HG03521 (cell line): ENCODE results near the gene NDUFS8.

Experiments
- ATAC-seq: cut with Tn5 transposase; IDR thresholded peaks from one replicate; pipeline ENCODE4 v1.9.1; 2021; ENCODE audit warnings: mild to moderate bottlenecking, moderate library complexity; ENCODE audit not compliant: unreplicated experiment

The NDUFS8 gene

DNA sequence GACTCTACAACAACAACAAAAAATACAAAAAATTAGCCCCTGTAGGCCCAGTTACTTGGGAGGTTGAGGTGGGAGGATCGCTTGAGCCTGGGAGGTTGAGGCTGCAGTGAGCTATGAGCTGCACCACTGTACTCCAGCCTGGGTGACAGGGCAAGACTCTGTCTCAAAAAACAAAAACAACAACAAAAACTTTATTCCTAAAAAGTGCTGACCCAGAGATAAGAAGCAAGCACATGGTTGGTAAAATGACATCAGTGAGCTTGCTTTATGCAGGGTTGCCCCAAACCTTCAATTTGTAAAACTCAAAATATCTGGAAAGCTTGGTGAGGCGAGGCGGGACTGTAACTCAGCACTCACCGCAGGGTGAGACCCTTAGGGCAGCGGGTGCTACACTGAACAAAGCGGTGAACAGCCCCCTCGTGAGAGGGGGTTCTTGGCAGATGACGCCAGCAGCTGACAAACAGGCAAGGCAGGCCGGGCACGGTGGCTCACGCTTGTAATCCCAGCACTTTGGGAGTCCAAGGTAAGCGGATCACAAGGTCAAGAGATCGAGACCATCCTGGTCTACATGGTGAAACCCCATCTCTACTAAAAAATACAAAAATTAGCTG, 4.9 kb downstream of the NDUFS8 start:
- ATAC-seq, result no peak

DNA sequence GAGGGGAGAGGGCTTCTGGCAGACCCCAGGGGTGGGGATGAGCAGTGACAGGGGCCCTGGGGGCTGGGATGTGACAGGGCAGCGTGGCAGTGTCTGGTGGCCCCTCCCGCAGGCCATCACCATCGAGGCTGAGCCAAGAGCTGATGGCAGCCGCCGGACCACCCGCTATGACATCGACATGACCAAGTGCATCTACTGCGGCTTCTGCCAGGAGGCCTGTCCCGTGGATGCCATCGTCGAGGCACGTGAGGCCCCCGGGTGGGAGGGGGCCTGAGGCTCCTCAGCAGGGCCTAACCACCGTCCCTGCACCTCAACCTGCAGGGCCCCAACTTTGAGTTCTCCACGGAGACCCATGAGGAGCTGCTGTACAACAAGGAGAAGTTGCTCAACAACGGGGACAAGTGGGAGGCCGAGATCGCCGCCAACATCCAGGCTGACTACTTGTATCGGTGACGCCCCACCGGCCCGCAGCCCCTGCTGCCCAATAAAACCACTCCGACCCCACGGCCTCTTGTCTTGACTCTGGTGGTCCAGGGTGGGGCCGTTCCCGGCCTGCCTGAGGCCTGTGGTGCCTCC, 5.7 kb downstream of the NDUFS8 start:
- ATAC-seq, result no peak

DNA sequence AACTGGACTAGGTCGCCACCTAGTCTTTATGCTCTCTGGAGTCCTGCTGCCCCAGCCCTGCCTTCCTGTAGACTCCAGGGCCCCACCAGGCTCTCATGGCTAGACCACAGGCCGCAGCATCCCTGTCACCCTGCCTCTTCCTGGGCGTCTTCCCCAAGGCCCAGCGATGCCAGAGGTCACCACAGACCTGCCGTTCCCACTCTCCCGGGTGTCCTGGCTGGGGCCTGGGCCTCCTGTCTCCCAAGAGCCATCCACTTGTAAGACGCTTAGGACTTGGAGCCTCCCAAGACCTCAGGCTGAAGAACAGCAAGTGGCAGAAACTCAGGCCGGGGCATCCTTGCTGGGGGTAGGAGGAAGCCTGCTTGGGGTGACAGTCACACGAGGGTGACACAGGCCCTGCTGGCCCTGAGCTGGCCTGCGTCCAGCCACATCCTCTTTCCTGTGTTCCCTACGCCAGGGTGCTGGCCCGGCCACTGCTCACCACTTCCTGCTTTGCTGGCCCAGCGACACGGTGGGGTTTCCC, 6.3 kb downstream of the NDUFS8 start:
- ATAC-seq, result no peak

DNA sequence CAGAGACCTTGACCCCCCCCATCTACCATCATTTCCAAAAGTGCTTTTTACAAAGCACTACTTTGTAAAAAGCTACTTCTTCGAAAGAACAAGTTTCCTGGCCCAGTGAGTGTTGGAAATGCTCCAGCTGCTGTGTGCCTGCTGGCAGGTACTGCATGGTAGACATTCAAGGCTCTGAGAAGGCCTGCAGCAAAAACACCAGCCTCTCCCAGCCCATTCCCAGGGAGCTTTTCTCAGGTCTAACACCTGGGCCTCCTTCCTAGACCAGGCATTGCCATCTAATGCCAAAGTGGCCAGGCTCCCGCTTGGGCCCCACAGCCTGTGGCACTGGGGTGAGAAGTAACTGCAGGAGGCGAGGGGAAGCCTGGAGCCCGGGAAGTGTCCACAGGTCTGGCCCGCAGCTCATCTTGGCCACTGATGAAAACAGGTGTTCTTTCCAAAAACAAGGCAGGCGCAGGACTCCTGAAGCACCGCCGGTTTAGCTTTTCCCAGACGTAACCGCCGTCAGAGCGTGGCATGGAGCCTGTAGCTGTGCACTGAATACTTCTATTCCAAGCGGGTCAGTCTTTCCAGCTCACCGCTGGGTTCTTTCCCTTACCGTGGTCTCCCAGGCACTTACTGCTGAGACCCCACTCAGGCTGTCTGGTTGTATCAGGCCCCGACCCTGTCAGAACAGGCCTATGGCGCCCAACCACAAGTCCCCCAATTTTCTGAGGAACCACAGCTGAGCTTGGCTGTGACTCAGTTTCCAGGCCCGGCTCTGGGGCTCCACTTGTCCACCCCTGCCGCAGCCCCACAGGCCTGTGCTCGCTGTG, 7.1 kb downstream of the NDUFS8 start:
- ATAC-seq, result no peak

DNA sequence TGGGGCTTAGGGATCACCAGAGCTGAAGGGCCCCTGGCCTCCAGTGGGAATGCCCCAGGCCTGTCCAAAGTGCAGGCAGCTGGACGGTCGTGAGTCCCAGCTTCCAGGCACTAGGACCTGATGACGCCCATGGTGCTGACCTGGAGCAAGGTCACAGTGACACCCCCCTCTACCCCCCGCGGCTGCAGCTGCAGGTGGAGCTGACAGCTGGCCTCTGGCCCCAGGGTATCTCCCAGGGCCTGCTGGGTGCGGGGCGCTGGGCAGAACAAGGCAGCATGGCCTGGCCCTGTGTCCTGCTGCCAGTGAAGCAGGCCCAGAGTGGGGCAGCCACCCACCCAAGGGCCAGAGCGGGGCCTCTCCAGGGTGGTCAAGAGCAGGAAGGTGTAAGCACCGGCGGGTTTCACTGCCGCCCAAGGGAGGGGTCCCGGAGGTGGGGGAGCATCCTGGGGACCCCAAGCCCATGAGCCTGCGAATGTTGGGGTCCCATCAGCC, 7.8 kb downstream of the NDUFS8 start:
- no peak for ATAC-seq

DNA sequence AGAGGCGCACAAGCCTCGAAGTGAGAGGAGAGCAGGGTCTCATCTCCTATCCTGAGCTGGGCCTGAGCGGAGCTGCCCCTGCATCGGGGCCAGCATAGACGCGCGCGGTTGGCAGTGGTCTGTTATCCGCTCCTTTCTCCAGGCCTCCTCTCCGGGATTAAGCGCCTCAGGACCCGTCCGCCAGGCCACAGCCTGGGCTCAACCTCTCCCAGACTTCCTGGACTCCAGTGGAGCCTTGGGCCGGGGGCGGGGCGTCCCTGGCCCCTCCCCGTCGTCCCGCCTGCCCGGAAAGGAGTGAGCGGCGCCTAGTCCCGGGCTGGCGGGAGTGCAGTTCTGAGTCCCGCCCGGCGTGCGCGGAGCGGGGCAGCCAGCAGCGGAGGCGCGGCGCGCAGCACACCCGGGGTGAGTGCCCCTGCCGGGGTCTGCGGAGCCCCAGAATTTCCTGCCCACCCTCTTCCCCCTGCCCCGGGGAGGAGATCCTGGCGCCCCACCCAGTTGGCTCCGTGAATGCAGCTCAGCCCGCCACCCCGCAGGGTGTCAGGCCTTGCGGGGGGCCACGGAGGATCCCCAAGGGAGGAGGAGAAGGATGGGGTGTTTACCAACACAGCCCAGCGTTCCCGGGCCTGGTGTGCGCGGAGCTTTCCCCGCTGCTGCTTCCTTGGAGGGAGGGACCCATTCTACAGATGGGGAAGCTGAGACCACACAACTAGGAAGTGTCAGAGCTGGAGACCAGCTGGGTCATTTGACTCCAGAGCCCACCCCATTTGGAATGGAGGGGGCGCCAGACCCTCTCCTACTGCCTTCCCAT, 8.4 kb downstream of the NDUFS8 start, which contains the start of gene TCIRG1:
Gene TCIRG1, plus strand, starts transcription at position 308 of the 808 bp plus-strand sequence. CDS start 2,247 bp downstream, outside the sequence.
- ATAC-seq, result peak; percentile 41

DNA sequence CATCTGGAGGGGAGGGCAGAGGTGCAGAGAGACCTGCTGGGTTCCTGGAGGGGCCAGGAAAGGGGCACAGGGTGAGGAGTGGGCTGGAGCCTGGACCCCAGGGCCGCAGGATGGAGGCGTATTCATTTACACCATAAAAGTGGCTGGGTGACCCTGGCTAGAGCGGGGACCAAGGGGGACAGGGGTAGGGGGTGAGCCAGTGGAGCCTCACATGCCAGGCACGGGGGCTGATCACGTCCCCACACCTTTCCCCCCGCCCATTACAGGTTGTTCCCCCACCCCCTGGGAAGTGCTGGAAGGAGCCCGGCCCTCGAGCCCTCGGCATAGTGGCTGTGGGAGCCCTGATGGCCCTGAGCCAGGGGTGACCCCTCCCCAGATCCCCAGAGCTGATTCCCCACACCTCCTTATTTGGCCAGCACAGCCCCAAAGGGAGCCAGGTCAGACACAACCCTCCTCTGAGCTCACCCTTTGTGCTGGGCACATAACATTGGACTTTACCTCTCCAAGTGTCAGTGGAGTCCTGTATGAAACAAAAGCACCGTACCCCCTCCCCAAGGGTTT, 9.1 kb downstream of the NDUFS8 start:
- no peak for ATAC-seq

DNA sequence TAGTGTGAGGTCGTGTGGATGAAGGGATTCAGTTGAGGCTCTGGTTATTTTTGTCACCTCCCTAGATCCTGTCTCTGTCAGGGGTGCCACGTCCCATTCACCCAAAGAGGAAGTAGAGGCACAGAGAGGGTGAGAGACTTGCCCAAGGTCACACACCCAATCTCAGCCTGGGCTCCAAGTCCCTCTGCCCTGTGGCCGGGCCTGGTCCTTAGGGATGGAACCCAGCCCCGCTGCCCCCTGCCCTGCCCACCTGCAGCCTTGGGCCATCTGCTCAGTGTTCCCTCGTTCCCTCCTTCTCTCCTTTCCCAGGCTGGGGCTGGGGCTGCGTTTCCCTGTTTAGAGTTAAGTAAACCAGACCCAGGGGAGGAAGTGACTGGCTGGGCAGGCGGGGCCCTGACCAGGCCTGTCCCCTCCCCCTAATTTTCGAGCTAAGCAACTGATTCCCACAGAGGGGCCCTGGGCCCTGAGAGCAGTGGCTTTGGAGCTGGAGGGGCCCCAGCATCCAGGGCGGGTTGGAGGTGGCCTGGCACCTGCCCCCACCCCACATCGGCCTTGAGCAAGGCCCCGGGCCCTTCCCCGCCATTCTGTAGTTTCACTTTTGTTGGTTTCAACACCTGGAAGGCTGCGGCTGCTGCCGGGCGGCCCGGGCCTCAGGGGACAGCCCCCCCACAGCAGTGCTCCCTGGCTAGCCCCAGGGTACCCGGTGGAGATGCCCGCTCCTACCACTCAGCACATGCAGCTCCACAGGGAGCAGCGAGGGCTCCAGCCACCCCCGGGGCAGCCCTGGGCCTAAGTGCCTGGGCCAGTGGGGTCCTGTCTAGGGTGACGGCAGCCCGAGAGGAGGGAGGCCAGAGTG, 9.8 kb downstream of the NDUFS8 start:
- no peak for ATAC-seq

DNA sequence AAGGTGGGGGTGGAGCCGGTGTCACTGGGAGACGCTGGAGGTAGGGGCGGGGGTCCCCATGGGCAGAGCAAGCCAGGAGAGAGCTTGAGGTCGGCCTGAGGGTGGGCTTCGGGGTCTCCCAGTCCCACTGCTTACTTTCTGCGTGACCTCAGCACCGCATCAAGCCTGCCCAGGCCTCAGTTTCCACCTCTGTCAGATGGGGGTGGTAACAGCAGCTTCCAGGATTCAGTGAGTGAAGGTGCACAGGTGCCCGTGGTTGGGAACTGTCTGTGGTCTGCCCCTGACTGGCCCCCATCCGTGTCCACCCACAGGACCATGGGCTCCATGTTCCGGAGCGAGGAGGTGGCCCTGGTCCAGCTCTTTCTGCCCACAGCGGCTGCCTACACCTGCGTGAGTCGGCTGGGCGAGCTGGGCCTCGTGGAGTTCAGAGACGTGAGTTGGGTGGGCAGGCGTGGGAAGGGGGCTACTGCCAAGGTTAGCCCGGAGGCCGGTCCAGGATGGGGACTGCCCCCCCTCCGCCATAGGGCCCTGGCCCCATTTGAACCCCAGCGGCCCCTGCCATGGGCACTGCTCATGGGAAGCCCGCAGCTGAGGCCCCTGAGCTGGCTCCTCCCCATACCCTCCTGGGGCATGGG, 10.6 kb downstream of the NDUFS8 start:
- ATAC-seq, result no peak

DNA sequence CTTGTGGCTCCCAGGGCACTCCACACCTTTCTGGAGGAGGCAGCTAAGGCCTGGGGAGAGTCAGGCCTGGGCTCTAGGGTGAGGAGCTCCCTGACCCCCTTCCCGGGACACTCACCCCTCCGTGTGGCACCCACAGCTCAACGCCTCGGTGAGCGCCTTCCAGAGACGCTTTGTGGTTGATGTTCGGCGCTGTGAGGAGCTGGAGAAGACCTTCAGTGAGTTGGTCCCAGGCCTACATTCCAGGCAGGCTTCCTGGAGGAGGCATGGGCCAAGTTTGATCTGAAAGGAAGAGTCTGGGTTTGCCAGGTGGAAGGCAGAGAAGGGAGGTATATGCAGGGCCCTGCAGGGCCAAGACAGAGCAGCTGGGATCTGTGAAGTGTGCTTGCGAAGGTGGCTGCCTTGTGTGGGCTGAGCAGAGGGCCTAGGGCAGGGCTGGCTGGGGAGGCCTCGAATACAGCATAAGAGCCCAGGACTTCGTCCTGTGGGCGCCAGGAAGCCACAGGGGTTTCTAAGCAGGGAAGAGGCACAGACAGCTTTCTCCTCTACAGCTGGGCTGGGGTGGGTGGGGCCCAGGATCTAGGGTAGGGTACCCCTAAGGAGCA, 11.2 kb downstream of the NDUFS8 start:
- ATAC-seq, result no peak

DNA sequence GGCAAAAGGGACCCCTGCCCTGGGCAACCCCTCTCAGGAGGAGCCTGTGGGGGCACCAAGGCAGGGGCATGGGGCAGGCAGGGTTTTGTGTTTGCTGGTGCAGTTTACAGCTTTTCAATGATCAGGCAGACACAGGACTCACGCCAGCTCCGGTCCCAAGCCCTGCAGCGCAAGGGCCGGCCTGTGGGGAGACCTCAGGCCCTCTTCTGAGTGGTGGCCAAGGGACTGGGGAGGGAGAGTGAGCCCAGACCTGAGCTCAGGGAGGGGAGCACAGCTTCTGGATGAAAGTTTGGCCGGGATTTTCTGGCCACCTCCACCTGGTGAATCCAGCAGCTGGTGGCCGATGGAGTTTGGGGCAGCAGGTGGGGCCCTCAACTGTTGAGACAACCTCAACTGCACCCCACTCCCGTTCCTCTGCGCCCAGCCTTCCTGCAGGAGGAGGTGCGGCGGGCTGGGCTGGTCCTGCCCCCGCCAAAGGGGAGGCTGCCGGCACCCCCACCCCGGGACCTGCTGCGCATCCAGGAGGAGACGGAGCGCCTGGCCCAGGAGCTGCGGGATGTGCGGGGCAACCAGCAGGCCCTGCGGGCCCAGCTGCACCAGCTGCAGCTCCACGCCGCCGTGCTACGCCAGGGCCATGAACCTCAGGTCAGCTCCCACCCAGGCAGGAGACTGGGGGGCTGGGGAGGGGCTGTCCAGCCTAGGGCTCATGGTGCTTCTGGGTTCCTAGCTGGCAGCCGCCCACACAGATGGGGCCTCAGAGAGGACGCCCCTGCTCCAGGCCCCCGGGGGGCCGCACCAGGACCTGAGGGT, 11.9 kb downstream of the NDUFS8 start:
- ATAC-seq, result no peak

DNA sequence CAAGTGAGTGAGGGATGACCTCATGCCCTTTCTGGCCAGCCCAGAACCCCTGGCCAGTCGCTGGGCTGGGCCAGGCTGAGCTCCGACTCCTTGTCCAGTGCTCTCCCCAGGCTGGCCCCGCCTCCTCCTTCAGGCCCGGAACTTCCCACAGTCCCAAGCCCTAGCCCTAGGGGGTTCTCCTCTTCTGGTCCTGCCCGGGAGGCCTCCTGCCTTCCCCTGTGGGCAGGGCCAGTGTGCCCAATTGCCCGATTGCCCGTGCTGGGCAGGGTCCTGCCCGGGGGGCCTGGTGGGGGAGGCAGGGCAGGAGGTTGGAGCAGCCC, 12.5 kb downstream of the NDUFS8 start:
- ATAC-seq, result no peak

DNA sequence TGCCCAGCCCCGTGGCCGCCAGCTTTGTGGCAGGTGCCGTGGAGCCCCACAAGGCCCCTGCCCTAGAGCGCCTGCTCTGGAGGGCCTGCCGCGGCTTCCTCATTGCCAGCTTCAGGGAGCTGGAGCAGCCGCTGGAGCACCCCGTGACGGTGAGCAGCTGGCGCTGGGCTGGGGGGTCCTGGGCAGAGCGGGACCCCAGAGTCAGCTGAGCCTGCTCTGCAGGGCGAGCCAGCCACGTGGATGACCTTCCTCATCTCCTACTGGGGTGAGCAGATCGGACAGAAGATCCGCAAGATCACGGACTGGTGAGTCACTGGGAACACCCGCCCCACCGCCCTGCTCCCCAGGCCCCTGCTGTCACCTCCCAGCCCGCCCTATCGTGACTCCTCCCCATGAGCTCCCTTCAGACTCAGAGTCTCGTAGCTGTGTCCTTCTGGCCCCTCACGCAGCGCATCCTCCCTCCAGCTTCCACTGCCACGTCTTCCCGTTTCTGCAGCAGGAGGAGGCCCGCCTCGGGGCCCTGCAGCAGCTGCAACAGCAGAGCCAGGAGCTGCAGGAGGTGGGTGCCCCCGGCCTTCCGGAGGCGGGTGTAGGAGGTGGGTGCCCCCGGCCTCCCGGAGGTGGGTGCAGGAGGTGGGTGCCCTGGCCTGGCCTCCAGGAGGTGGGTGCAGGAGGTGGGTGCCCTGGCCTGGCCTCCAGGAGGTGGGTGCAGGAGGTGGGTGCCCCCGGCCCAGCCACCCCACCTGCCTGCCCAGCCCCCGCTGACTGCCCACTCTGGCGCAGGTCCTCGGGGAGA, 13.1 kb downstream of the NDUFS8 start:
- no peak for ATAC-seq

DNA sequence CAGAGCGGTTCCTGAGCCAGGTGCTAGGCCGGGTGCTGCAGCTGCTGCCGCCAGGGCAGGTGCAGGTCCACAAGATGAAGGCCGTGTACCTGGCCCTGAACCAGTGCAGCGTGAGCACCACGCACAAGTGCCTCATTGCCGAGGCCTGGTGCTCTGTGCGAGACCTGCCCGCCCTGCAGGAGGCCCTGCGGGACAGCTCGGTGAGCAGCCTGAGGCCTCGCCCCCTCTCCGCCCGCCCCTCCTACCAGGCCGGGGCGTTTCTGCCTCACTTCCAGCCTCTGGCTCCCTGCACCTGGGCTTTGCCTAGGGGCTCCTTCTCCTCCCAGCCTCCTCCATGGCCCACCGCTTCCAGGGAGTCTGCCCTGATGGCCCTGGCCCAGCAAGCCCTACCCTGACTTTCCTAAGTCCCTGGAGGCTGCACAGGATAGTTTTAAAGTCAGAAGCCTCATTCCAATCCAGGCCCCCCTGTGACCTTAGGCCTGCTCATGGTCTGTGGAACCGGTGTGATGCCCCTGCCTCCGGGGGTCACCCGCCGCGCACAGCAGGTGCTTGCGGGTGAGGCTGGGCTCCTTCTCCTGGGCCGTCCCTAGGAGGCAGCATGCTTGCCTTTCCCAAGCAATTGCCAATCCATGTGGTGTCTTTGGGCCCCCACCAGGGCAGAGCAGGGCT, 13.8 kb downstream of the NDUFS8 start:
- ATAC-seq, result no peak

DNA sequence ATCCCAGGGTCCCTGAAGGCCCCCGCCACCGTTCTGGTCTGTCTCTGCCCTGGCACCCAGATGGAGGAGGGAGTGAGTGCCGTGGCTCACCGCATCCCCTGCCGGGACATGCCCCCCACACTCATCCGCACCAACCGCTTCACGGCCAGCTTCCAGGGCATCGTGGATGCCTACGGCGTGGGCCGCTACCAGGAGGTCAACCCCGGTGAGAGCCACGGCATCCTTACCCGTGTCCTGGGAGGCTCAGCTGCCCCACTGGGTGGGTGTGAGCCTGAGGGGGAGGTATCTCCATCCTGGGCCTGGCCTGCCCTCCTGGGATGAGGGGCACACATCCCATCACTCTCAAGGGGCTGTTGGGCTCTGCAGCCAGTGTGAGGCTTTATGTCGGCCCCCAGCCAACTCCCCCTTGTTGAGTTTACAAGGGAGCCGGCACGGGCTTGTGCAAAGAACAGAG, 14.4 kb downstream of the NDUFS8 start:
- ATAC-seq, result no peak

DNA sequence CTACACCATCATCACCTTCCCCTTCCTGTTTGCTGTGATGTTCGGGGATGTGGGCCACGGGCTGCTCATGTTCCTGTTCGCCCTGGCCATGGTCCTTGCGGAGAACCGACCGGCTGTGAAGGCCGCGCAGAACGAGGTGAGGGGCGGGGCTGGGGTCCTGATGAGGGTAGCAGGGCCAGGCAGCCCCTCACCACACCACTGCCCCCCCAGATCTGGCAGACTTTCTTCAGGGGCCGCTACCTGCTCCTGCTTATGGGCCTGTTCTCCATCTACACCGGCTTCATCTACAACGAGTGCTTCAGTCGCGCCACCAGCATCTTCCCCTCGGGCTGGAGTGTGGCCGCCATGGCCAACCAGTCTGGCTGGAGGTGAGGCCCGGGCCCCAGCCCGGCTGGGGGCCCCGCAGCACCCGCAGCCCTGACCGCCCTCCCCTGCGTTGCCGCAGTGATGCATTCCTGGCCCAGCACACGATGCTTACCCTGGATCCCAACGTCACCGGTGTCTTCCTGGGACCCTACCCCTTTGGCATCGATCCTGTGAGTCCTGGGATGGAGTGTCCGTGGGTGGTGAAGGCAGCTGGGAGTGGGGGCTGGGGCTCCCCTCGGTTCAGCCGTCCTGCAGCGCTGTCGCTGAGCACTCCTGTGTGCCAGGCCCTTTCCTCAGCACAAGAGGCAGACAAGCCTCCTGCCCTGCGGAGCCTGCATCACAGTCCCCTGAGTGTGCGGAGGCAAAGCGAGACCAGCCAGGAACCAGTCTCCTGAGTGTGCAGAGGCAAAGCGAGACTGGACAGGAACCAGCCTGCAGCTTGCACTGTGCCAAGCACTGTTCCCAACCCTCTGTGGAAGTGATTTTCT, 17.2 kb downstream of the NDUFS8 start:
- no peak for ATAC-seq
